Myometrial cell (primary cell): Measurements from ENCODE around the gene MED22. TPM values are rescaled to one million over a fixed set of nuclear protein-coding genes. Genes with fewer than 3 reads are reported as not detected.

ENCODE experiments used
- total RNA-seq: library from RNA; depleted of rRNA; stranded (reverse); fragments of >200 nt; gene quantifications from 2 replicates; pipeline ENCODE4 v1.2.3, GENCODE V29; 2015

The MED22 gene
- total RNA-seq = 13.6 and 17.0 TPM in 2 replicates

DNA sequence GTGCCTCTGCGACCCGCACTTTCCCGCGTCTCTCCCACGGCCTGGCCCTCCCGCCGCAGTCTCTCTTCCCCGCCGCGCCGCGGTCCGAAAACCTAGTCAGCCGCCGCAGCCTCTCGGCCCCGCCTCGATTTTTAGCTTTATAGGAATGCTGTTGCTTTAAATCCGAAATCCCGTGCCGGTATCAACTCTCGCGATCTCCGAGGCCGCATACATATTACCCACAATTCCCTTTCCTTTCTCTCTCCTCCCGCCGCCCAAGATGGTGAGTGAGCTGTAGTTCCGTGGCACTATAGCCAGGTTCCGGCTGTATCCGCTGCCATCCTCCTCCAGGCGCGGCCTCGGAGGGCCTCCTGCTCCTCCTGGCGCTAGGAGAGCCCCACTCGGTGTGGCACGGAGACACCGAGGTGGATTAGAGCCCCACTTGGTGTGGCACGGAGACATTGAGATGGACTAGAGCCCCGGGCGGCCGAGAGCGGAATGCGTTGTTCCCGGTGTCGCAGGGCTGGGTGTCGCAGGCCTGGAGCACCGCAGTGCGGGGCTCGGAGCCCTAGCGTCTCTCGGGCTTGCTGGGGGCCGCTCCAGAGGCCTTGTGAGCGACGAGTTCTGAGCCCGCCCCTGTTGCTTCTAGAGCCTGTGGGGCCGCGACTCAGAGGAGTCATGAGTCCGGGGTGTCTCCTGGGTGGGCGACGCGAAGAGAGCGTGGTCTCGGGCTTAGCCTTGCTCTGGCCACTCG lies at the start of gene MED22, which contains the start of gene RPL7A:
MED22 (minus strand) TSS at position 147 of the 733 bp plus-strand sequence. CDS start 1,469 bp downstream, outside the sequence.
RPL7A (plus strand) TSS at position 234 of the 733 bp plus-strand sequence; CDS start at position 260, 26 bp downstream.

DNA sequence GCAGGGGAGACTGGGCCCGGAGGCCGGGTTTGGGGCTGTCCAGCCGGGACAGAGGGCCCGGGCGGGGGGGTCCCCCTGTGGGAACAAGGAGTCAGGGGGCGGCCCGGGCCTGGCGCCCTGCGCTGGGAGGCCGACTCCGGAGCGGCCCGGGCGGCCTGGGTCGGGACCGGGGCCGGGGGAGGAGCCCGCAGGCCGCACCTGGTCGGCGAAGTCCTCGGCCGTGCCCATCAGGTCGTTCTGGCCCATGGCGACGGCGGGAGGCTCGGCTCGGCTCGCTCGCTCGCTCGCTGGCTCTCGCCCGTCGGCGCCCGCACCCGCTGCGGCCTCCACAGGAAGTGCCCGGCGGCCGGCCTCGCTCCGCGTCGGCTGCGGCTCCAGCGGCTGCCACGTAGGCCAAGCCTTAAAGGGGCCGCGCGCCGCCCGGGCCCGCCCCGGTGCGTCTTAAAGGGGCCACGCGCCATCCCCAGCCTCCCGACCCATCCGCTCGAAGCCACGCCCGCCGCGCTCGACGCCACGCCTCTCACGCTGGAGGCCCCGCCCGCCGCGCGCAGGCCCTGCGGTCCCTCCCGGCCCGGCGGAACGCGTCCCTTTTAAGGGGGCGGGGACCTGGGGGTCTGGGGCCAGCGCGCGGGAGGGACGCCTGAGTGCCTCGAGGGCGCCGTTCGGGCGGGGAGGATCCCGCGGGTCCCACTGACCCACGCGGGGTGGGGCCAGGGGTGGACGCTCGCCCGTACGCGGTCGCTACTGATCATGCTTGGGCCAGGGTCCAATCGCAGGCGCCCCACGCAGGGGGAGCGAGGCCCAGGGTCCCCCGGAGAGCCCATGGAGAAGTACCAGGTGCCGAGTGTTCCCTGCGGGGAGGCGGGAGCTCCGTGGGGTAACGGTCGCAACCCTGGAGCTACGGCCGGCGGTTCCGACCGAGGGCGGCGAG lies 28.1 kb upstream of the MED22 start, which contains the start of the genes STKLD1 and SURF4:
STKLD1 (plus strand) TSS at position 643 of the 931 bp plus-strand sequence; CDS start at position 751, 108 bp downstream.
SURF4 (minus strand) TSS at position 337 of the 931 bp plus-strand sequence; CDS start at position 246, 91 bp downstream.

DNA sequence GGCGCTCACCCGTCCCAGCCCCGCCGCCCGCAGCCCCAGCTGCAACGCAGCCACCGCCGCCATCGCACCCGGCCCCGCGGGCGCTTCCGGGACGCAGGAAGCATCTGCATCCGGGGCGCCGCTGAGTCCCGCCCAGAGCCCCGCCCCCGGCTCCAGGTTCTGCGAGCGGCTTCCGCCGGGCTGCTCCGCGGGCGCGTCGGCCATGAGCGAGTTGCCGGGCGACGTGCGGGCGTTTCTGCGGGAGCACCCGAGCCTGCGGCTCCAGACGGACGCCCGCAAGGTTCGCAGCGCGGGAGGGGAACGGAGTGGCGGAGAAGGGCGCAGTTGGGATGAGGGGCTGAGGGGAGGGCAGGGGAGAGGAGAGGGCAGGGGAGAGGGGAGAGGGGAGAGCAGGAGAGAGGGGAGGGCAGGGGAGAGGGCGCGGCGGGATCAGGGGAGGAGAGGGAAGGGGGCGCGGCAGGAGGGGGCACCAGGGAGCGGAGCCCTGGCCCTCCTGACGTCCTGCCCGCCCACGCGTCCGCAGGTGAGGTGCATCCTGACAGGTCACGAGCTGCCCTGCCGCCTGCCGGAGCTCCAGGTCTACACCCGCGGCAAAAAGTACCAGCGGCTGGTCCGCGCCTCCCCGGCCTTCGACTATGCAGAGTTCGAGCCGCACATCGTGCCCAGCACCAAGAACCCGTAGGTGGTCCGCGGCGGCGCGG lies 8.6 kb upstream of the MED22 start, which contains the start of the genes SURF1 and SURF2:
SURF1 (minus strand) TSS at position 97 of the 701 bp plus-strand sequence; CDS start at position 63, 34 bp downstream.
SURF2 (plus strand) TSS at position 160 of the 701 bp plus-strand sequence; CDS start at position 203, 43 bp downstream.

DNA sequence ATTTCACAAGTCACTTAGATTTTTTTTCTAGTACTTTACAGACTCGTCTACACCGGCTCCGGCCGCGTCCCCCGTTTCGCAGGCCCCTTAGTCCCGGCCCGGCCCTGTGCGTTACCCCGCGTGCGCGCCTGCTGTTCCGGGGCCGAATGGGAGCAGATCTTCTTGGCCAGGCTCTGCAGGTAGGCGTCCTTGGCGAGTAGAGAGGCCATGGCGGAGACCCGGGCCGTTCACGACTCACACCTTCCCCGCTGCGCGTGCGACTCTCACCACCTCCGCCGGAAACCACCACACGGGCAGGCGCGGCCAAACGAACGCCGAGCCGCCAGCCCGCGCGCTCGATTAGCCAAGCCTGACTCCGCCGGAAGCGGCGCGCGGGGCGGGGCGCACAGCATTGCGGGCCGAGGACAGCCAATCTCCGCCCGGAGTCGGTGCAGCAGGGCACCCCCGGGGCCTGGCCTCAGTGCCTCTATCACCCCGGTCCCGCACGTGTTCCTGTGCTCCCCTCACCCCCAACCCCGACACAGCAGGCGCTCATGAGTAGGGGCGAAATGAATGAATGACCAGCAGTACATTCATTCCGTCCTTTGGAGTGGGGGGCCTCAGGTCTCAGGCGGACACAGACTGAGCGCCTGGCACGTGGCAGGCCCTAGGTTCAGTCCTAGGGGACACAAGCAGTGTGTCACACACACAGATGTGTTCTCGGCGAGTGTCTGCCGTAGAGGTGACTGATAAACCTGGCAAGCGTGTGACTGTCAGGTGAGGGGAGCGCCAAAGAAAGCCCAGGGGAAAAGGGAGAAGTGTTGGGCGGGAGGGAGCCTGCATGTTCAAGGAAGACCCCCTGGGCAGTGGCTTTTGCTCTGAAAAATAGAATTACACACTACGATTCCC lies 11.8 kb downstream of the MED22 start, which contains the start of gene SURF6:
SURF6 (minus strand) TSS at position 265 of the 888 bp plus-strand sequence; CDS start at position 209, 56 bp downstream.

Other genes with a start within 250 kb of the MED22 start
- 16.1 and 18.4 TPM in 2 replicates for gene RALGDS, start 226.9 kb downstream of the MED22 start, total RNA-seq
- gene GBGT1, start 184.2 kb downstream of the MED22 start, total RNA-seq = 9.5 and 16.7 TPM in 2 replicates
- not detected in 2 replicates for gene OBP2B, start 138.9 kb downstream of the MED22 start, total RNA-seq
- not detected in 2 replicates for gene ABO, start 72.9 kb downstream of the MED22 start, total RNA-seq
- 4.0 and 16.5 TPM in 2 replicates for gene SURF6, start 11.9 kb downstream of the MED22 start, total RNA-seq
- 2,802 and 2,926 TPM in 2 replicates for gene RPL7A, start 87 bp upstream of the MED22 start, total RNA-seq
- gene SURF1, start 8.4 kb upstream of the MED22 start, total RNA-seq = 30.8 and 52.1 TPM in 2 replicates
- 5.5 and 9.4 TPM in 2 replicates for gene SURF2, start 8.4 kb upstream of the MED22 start, total RNA-seq
- 526 and 554 TPM in 2 replicates for gene SURF4, start 27.9 kb upstream of the MED22 start, total RNA-seq
- 0.18 and 1.7 TPM in 2 replicates for gene STKLD1, start 28.2 kb upstream of the MED22 start, total RNA-seq
- gene REXO4, start 69.9 kb upstream of the MED22 start, total RNA-seq = 14.1 and 20.6 TPM in 2 replicates
- 0.86 and 0.89 TPM in 2 replicates for gene ADAMTS13, start 74.2 kb upstream of the MED22 start, total RNA-seq
- gene CACFD1, start 111.8 kb upstream of the MED22 start, total RNA-seq = 4.1 and 6.9 TPM in 2 replicates
- 32.6 and 33.8 TPM in 2 replicates for gene SLC2A6, start 131.0 kb upstream of the MED22 start, total RNA-seq
- not detected in 2 replicates for gene MYMK, start 176.8 kb upstream of the MED22 start, total RNA-seq
- not detected in 2 replicates for gene ADAMTSL2, start 186.6 kb upstream of the MED22 start, total RNA-seq